WTC11 (cell line): ENCODE results near the gene PLA2G1B. TPM values are rescaled to one million over a fixed set of nuclear protein-coding genes. Genes with fewer than 3 reads are reported as not detected.

Experiments used
- ATAC-seq: fragments of 200-7000 bp; cut with Tn5 transposase; 2 replicates; pipeline ENCODE4 v1.10.0; 2021; ENCODE audit warnings: mild to moderate bottlenecking, moderate library complexity
- CTCF ChIA-PET: fragments of 300-600 bp; sonication (Branson Sonifier 250); formaldehyde crosslinking; loops from one replicate; lab custom pipeline; 2021; ENCODE audit warnings: antibody characterized with exemption; lab: Charles Lee
- POLR2A ChIA-PET: fragments of 350-600 bp; sonication (Branson Sonifier 250); formaldehyde crosslinking; loops from one replicate; lab custom pipeline; 2021; ENCODE audit warnings: antibody characterized with exemption; lab: Charles Lee
- DNase-seq: peaks from one replicate; pipeline ENCODE4 v3.0.0; 2021; ENCODE audit warnings: low spot score
- H3K27ac Mint-ChIP-seq: 2 replicates; pipeline ENCODE4 v1.8.0; 2021; ENCODE audit warnings: mixed read lengths
- H3K27me3 Mint-ChIP-seq: 2 replicates; pipeline ENCODE4 v1.8.0; 2021; ENCODE audit warnings: low read depth, mild to moderate bottlenecking, moderate library complexity, mixed read lengths
- H3K36me3 Mint-ChIP-seq: 2 replicates; pipeline ENCODE4 v1.8.0; 2021; ENCODE audit warnings: mixed read lengths
- H3K4me1 Mint-ChIP-seq: 2 replicates; pipeline ENCODE4 v1.8.0; 2022; ENCODE audit warnings: mixed read lengths
- H3K4me3 Mint-ChIP-seq: 2 replicates; pipeline ENCODE4 v1.8.0; 2021; ENCODE audit warnings: mild to moderate bottlenecking, moderate library complexity, mixed read lengths
- H3K9me3 Mint-ChIP-seq: 2 replicates; pipeline ENCODE4 v1.8.0; 2021; ENCODE audit warnings: mixed read lengths
- CREM ChIP-seq: sonication (generic); formaldehyde crosslinking; IDR thresholded peaks from 2 replicates; pipeline ENCODE4 v1.8.1; 2022; ENCODE audit warnings: mild to moderate bottlenecking, missing genetic modification reagents, moderate library complexity
- GTF2I ChIP-seq: fragments of 250-450 bp; sonication (Bioruptor Pico); conservative IDR thresholded peaks from 2 replicates; pipeline ENCODE4 v1.4.0; 2021; ENCODE audit warnings: mild to moderate bottlenecking
- IRF2 ChIP-seq: sonication (generic); formaldehyde crosslinking; IDR thresholded peaks from 2 replicates; pipeline ENCODE4 v1.8.0; 2022; ENCODE audit warnings: low read depth, missing genetic modification reagents, borderline replicate concordance
- JAZF1 ChIP-seq: fragments of 250-450 bp; sonication (Bioruptor Pico); IDR thresholded peaks from 2 replicates; pipeline ENCODE4 v1.9.0; 2021; ENCODE audit warnings: moderate library complexity, mild to moderate bottlenecking, inconsistent platforms
- JUN ChIP-seq: sonication (generic); formaldehyde crosslinking; IDR thresholded peaks from 2 replicates; pipeline ENCODE4 v1.8.0; 2023; ENCODE audit warnings: mild to moderate bottlenecking, missing genetic modification reagents
- NFE2L1 ChIP-seq: sonication (generic); formaldehyde crosslinking; IDR thresholded peaks from 2 replicates; pipeline ENCODE4 v1.8.1; 2023; ENCODE audit warnings: missing genetic modification reagents
- NFYB ChIP-seq: sonication (generic); formaldehyde crosslinking; conservative IDR thresholded peaks from 2 replicates; pipeline ENCODE4 v1.8.0; 2022; ENCODE audit warnings: low read depth, missing genetic modification reagents
- NR1H2 ChIP-seq: sonication (generic); formaldehyde crosslinking; IDR thresholded peaks from 2 replicates; pipeline ENCODE4 v1.9.0; 2021; ENCODE audit warnings: mild to moderate bottlenecking, moderate library complexity, missing genetic modification reagents
- SMAD4 ChIP-seq: sonication (generic); formaldehyde crosslinking; IDR thresholded peaks from 2 replicates; pipeline ENCODE4 v1.8.0; 2022; ENCODE audit warnings: mild to moderate bottlenecking, missing genetic modification reagents
- SOX15 ChIP-seq: fragments of 250-450 bp; sonication (Bioruptor Pico); IDR thresholded peaks from 2 replicates; pipeline ENCODE4 v1.9.0; 2021; ENCODE audit warnings: mild to moderate bottlenecking
- TCF7 ChIP-seq: sonication (generic); formaldehyde crosslinking; IDR thresholded peaks from 2 replicates; pipeline ENCODE4 v1.8.0; 2022; ENCODE audit warnings: mild to moderate bottlenecking, low read depth, missing genetic modification reagents, moderate library complexity
- ZNF121 ChIP-seq: sonication (generic); formaldehyde crosslinking; IDR thresholded peaks from 2 replicates; pipeline ENCODE4 v1.8.0; 2023; ENCODE audit warnings: missing genetic modification reagents
- ZNF232 ChIP-seq: sonication (generic); formaldehyde crosslinking; IDR thresholded peaks from 2 replicates; pipeline ENCODE4 v1.8.0; 2022; ENCODE audit warnings: mild to moderate bottlenecking, missing genetic modification reagents
- ZNF263 ChIP-seq: sonication (generic); formaldehyde crosslinking; IDR thresholded peaks from 2 replicates; pipeline ENCODE4 v1.8.1; 2022; ENCODE audit warnings: low read depth, mild to moderate bottlenecking, moderate library complexity, missing genetic modification reagents
- total RNA-seq: library from RNA; stranded (reverse); gene quantifications from 3 replicates; pipeline ENCODE4 v1.2.3, GENCODE V29; 2021
- TF ChIP-seq, protein P1 (sequence below): fragments of 250-450 bp; sonication (Bioruptor Pico); IDR thresholded peaks from 2 replicates; pipeline ENCODE4 v2.1.2; 2022; ENCODE audit warnings: mild to moderate bottlenecking, moderate library complexity
- TF ChIP-seq, protein P2 (sequence below): fragments of 200-600 bp; IDR thresholded peaks from 2 replicates; pipeline ENCODE4 v1.8.0; 2022; ENCODE audit warnings: antibody characterized with exemption
- TF ChIP-seq, protein P3 (sequence below): fragments of 250-450 bp; sonication (Bioruptor Pico); conservative IDR thresholded peaks from 2 replicates; pipeline ENCODE4 v1.9.0; 2021; ENCODE audit warnings: mild to moderate bottlenecking
- TF ChIP-seq, protein P4 (sequence below): sonication (generic); formaldehyde crosslinking; conservative IDR thresholded peaks from 2 replicates; pipeline ENCODE4 v1.8.1; 2023; ENCODE audit warnings: mild to moderate bottlenecking, low read depth, missing genetic modification reagents, moderate library complexity
- TF ChIP-seq, protein P5 (sequence below): fragments of 250-450 bp; sonication (Bioruptor Pico); IDR thresholded peaks from 2 replicates; pipeline ENCODE4 v1.8.0; 2021; ENCODE audit warnings: mild to moderate bottlenecking
- TF ChIP-seq, protein P6 (sequence below): fragments of 250-450 bp; sonication (Bioruptor Pico); IDR thresholded peaks from 2 replicates; pipeline ENCODE4 v1.9.0; 2021; ENCODE audit warnings: mild to moderate bottlenecking

The PLA2G1B gene
- total RNA-seq, 1 experiment from 2014 or later = 1.8 TPM

DNA sequence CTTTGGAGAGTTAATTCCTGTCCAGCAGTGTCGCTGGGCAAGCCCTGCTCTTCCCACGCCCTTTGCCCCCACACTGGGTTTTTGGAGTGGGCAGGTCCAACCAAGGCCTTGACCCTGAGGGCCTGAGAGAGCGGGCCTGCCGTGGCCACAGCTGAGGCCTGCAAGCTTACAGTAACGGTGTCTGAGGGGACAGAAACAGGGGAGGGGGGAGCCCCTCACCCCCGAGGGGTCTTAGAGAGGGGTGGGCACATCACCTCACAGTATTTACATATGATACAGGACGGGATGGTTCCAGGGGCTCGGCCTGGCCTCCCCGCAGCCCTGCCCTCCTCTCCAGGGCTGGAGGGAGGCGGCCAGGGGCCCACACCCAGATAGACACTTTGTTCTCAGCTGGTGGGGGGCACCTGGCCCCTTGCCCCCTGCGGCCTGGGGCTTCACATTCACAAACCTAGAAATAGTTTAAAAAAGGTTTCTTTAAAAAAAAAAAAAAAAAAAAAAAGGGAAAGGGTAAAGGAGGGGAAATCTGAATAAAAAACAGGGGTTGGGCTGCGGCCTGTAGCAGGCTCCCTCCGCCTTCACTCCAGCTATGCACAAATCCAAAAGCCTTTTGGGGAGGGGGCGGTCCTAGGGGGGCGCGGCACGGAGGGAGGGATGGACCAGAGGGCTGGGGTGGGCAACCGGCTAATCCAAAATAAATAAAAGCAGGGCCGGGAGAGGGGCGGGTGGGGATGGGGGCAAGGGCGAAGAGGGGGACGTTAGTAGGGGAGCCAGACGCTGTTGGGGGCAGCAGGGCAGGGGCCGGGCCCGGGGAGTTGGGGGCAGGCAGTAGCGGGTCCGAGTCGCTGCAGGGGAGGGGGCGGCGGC lies 14.8 kb upstream of the PLA2G1B start (continued):
- TF ChIP-seq, protein P1, sequence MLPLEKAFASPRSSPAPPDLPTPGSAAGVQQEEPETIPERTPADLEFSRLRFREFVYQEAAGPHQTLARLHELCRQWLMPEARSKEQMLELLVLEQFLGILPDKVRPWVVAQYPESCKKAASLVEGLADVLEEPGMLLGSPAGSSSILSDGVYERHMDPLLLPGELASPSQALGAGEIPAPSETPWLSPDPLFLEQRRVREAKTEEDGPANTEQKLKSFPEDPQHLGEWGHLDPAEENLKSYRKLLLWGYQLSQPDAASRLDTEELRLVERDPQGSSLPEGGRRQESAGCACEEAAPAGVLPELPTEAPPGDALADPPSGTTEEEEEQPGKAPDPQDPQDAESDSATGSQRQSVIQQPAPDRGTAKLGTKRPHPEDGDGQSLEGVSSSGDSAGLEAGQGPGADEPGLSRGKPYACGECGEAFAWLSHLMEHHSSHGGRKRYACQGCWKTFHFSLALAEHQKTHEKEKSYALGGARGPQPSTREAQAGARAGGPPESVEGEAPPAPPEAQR = no peak
- no peak for TF ChIP-seq JUN (CRISPR knock-in tag)
- no peak for TF ChIP-seq SMAD4 (CRISPR knock-in tag)
- TF ChIP-seq, protein P2, sequence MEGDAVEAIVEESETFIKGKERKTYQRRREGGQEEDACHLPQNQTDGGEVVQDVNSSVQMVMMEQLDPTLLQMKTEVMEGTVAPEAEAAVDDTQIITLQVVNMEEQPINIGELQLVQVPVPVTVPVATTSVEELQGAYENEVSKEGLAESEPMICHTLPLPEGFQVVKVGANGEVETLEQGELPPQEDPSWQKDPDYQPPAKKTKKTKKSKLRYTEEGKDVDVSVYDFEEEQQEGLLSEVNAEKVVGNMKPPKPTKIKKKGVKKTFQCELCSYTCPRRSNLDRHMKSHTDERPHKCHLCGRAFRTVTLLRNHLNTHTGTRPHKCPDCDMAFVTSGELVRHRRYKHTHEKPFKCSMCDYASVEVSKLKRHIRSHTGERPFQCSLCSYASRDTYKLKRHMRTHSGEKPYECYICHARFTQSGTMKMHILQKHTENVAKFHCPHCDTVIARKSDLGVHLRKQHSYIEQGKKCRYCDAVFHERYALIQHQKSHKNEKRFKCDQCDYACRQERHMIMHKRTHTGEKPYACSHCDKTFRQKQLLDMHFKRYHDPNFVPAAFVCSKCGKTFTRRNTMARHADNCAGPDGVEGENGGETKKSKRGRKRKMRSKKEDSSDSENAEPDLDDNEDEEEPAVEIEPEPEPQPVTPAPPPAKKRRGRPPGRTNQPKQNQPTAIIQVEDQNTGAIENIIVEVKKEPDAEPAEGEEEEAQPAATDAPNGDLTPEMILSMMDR = no peak
- no peak for TF ChIP-seq TCF7 (CRISPR knock-in tag)
- no peak for TF ChIP-seq IRF2 (CRISPR knock-in tag)
- no peak for TF ChIP-seq ZNF263 (CRISPR knock-in tag)
- TF ChIP-seq, protein P3, sequence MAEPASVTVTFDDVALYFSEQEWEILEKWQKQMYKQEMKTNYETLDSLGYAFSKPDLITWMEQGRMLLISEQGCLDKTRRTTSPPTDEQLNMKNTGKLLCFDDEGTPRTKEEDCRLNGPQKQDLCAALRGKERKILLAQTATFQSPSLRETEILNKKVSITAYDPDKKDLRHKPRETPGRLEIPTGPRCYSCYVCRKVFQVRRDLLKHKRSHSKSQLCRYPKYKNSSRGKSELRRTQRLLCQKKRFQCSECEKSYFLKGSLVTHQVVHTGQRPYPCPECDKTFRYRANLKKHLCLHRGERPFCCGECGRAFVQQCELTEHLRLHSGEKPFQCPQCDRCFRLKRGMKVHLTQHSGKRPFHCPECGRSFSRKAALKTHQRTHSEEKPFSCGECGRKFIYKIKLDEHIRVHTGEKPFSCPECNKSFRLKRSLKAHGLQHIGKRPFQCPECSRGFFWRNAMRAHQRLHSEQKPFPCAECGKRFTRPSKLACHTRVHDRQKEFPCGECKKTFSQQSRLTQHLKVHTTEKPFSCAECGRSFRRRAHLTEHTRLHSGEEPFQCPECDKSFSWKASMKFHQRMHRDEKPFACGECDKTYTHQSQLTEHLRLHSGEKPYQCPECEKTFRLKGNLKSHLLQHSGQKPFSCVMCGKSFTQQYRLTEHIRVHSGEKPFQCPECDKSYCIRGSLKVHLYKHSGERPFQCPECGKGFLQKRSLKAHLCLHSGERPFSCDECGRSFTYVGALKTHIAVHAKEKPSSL = no peak
- TF ChIP-seq SOX15 (CRISPR knock-in tag) = no peak
- TF ChIP-seq ZNF232 (CRISPR knock-in tag) = no peak
- TF ChIP-seq, protein P4, sequence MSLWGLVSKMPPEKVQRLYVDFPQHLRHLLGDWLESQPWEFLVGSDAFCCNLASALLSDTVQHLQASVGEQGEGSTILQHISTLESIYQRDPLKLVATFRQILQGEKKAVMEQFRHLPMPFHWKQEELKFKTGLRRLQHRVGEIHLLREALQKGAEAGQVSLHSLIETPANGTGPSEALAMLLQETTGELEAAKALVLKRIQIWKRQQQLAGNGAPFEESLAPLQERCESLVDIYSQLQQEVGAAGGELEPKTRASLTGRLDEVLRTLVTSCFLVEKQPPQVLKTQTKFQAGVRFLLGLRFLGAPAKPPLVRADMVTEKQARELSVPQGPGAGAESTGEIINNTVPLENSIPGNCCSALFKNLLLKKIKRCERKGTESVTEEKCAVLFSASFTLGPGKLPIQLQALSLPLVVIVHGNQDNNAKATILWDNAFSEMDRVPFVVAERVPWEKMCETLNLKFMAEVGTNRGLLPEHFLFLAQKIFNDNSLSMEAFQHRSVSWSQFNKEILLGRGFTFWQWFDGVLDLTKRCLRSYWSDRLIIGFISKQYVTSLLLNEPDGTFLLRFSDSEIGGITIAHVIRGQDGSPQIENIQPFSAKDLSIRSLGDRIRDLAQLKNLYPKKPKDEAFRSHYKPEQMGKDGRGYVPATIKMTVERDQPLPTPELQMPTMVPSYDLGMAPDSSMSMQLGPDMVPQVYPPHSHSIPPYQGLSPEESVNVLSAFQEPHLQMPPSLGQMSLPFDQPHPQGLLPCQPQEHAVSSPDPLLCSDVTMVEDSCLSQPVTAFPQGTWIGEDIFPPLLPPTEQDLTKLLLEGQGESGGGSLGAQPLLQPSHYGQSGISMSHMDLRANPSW (CRISPR knock-in tag) = no peak
- no peak for TF ChIP-seq NFE2L1

DNA sequence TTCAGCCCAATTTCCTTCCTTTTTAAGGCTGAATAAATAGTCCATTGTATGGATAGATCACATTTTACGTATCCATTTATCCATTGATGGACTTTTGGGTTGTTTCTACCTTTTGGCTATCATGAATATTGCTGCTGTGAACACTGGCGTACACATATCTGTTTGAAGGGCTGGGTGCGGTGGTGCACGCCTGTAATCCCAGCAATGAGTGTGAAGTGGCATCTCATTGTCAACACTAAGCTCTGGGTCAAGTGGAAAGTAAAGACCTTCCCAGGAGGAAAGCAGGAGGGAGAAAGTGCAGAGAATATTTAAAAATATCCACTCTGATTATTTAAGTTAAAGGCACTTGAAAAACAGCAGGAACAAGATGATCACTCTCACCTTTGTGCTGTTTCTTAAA lies 11.7 kb upstream of the PLA2G1B start:
- H3K4me1 Mint-ChIP-seq = no peaks in the 10 kb centered on the region
- H3K4me3 Mint-ChIP-seq = no peak overlapping the region
- peaks cover 23% of the 10 kb centered on the region for H3K27me3 Mint-ChIP-seq
- ChIA-PET CTCF (interaction anchor here (1.3 to 1.6 kb wide), 3 partner anchors 14 to 111 kb away, joined by 3 to 5 read pairs (median 3); no protein-coding TSS in a partner anchor), POLR2A (interaction anchor here (0.7 kb wide), 1 partner anchor 100 kb away, joined by 4 read pairs; no protein-coding TSS in a partner anchor)
- ATAC-seq (no peak), DNase-seq (no peak)
- peaks cover 36% of the 10 kb centered on the region for H3K9me3 Mint-ChIP-seq
- H3K27ac Mint-ChIP-seq = no peak overlapping the region
- peaks cover 32% of the 10 kb centered on the region for H3K36me3 Mint-ChIP-seq
- no peak for TF ChIP-seq GTF2I
- TF ChIP-seq, protein P5, sequence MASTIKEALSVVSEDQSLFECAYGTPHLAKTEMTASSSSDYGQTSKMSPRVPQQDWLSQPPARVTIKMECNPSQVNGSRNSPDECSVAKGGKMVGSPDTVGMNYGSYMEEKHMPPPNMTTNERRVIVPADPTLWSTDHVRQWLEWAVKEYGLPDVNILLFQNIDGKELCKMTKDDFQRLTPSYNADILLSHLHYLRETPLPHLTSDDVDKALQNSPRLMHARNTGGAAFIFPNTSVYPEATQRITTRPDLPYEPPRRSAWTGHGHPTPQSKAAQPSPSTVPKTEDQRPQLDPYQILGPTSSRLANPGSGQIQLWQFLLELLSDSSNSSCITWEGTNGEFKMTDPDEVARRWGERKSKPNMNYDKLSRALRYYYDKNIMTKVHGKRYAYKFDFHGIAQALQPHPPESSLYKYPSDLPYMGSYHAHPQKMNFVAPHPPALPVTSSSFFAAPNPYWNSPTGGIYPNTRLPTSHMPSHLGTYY = no peak
- TF ChIP-seq ZNF121 (CRISPR knock-in tag) = no peak
- no peak for TF ChIP-seq NFE2L1
- no peak for TF ChIP-seq SOX15 (CRISPR knock-in tag)
- TF ChIP-seq NFYB (CRISPR knock-in tag) = no peak
- TF ChIP-seq NR1H2 (CRISPR knock-in tag) = no peak
- TF ChIP-seq, protein P6, sequence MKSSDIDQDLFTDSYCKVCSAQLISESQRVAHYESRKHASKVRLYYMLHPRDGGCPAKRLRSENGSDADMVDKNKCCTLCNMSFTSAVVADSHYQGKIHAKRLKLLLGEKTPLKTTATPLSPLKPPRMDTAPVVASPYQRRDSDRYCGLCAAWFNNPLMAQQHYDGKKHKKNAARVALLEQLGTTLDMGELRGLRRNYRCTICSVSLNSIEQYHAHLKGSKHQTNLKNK (CRISPR knock-in tag) = no peak
- no peak for TF ChIP-seq CREM (CRISPR knock-in tag)
- TF ChIP-seq JAZF1 (CRISPR knock-in tag) = no peak
